LoVo (cell line): ENCODE results near the gene ATP10B.

ENCODE experiments used
- DNase-seq: peaks from one replicate; pipeline ENCODE4 v3.0.0-alpha.2; 2016; ENCODE audit warnings: low spot score

The ATP10B gene

GRCh38 chr5:160548949-160549645, 302.9 kb downstream of the ATP10B start:
- DNase-seq: no peak

- DNase-seq: no peak
Observed at GRCh38 chr5:160547872-160548271, 304.1 kb downstream of the ATP10B start.

GRCh38 chr5:160547061-160547460, 304.9 kb downstream of the ATP10B start:
- DNase-seq: no peak

GRCh38 chr5:160545832-160546231, 306.2 kb downstream of the ATP10B start:
- no peak for DNase-seq

GRCh38 chr5:160543395-160543794, 308.6 kb downstream of the ATP10B start:
- DNase-seq: no peak

GRCh38 chr5:160542840-160543239, 309.2 kb downstream of the ATP10B start:
- DNase-seq: no peak

- no peak for DNase-seq
Observed at GRCh38 chr5:160542281-160542680, 309.7 kb downstream of the ATP10B start.

GRCh38 chr5:160539431-160539830, 312.6 kb downstream of the ATP10B start:
- DNase-seq: no peak

GRCh38 chr5:160537940-160538339, 314.1 kb downstream of the ATP10B start:
- no peak for DNase-seq

GRCh38 chr5:160537116-160537515, 314.9 kb downstream of the ATP10B start:
- DNase-seq: no peak

- no peak for DNase-seq
Observed at GRCh38 chr5:160534914-160535313, 317.1 kb downstream of the ATP10B start.

GRCh38 chr5:160534125-160534524, 317.9 kb downstream of the ATP10B start:
- DNase-seq: no peak

- no peak for DNase-seq
Observed at GRCh38 chr5:160525471-160526261, 326.3 kb downstream of the ATP10B start.

- DNase-seq: no peak
Observed at GRCh38 chr5:160524827-160525226, 327.2 kb downstream of the ATP10B start.

GRCh38 chr5:160523502-160524163, 328.4 kb downstream of the ATP10B start:
- no peak for DNase-seq

- no peak for DNase-seq
Observed at GRCh38 chr5:160521392-160521663, 330.7 kb downstream of the ATP10B start.

GRCh38 chr5:160520609-160521391, 331.2 kb downstream of the ATP10B start:
- DNase-seq: no peak

- DNase-seq: no peak
Observed at GRCh38 chr5:160516696-160517530, 335.1 kb downstream of the ATP10B start.

GRCh38 chr5:160514866-160515265, 337.1 kb downstream of the ATP10B start:
- no peak for DNase-seq

GRCh38 chr5:160514191-160514590, 337.8 kb downstream of the ATP10B start:
- DNase-seq: no peak

GRCh38 chr5:160513485-160513884, 338.5 kb downstream of the ATP10B start:
- DNase-seq: no peak
